Measurements from ENCODE around the gene GPR84. TPM values are rescaled to one million over a fixed set of nuclear protein-coding genes. Genes with fewer than 3 reads are reported as not detected.

The GPR84 gene
- polyA plus RNA-seq, 1 donor (not counting 4 experiments of a cell fraction or from before 2014, with no cell fraction given), result 0.12 TPM

- H3K4me1 ChIP-seq (ENCODE audit: control insufficient read depth, extremely low read depth, insufficient read depth, low read length), result peaks cover 51% of the 10 kb centered on the region
- dilution Hi-C loops (cut with MboI; ENCODE audit: extremely low pct_ligation_motif_present, low sequenced_read_pairs), result no loop called here
- H3K4me2 ChIP-seq (ENCODE audit: control insufficient read depth, extremely low read depth, insufficient read depth, low read depth, low read length), result no peak overlapping the region
- TF ChIP-seq, protein P1, sequence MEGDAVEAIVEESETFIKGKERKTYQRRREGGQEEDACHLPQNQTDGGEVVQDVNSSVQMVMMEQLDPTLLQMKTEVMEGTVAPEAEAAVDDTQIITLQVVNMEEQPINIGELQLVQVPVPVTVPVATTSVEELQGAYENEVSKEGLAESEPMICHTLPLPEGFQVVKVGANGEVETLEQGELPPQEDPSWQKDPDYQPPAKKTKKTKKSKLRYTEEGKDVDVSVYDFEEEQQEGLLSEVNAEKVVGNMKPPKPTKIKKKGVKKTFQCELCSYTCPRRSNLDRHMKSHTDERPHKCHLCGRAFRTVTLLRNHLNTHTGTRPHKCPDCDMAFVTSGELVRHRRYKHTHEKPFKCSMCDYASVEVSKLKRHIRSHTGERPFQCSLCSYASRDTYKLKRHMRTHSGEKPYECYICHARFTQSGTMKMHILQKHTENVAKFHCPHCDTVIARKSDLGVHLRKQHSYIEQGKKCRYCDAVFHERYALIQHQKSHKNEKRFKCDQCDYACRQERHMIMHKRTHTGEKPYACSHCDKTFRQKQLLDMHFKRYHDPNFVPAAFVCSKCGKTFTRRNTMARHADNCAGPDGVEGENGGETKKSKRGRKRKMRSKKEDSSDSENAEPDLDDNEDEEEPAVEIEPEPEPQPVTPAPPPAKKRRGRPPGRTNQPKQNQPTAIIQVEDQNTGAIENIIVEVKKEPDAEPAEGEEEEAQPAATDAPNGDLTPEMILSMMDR (optimal IDR thresholded peaks at IDR 0.05 in 1 of 3, IDR thresholded peaks at IDR 0.05 in 1 of 3, conservative IDR thresholded peaks at IDR 0.05 in 1 of 3; ENCODE audit: extremely low read depth in 1 of 3, insufficient read depth in 2 of 3, low read length in 3 of 3), result no peak
- no peak for TF ChIP-seq EZH2 (IDR thresholded peaks at IDR 0.05; ENCODE audit: low read length)
- H2AFZ ChIP-seq (ENCODE audit: control insufficient read depth, low read length), result no peak overlapping the region
- no peak for DNase-seq (ENCODE audit: low read depth, low spot score)
- no peaks in the 10 kb centered on the region for H3K9me1 ChIP-seq (ENCODE audit: control insufficient read depth, extremely low read depth, insufficient read depth, low read length)
- no peak overlapping the region for H3K4me3 ChIP-seq (ENCODE audit: control insufficient read depth in 2 of 3, extremely low read depth in 1 of 3, insufficient read depth in 2 of 3, low read depth in 1 of 3, low read length in 3 of 3)
- no peaks in the 10 kb centered on the region for H3K27me3 ChIP-seq (ENCODE audit: control insufficient read depth, extremely low read depth, insufficient read depth, low read length)
- FAIRE-seq, result no peak
- no peaks in the 10 kb centered on the region for H4K20me1 ChIP-seq (ENCODE audit: control insufficient read depth, extremely low read depth, insufficient read depth, low read length)
- H3K79me2 ChIP-seq (ENCODE audit: control insufficient read depth, insufficient read depth, low read length), result peaks cover 26% of the 10 kb centered on the region
- peaks cover 21 to 43% of the 10 kb centered on the region in 2 experiments for H3K36me3 ChIP-seq (ENCODE audit: control insufficient read depth in 2 of 2, extremely low read depth in 1 of 2, insufficient read depth in 2 of 2, low read length in 2 of 2)
- H3K9me3 ChIP-seq (ENCODE audit: control insufficient read depth, low read depth, low read length), result no peaks in the 10 kb centered on the region
- peak overlapping the region; percentile 10 for H3K27ac ChIP-seq (ENCODE audit: control insufficient read depth, insufficient read depth, low read length)
- no peak overlapping the region for H3K9ac ChIP-seq (ENCODE audit: control insufficient read depth, extremely low read depth, insufficient read depth, low read length)
Measured at GRCh38 chr12:54393207-54393609, 28.9 kb upstream of the GPR84 start.

GRCh38 chr12:54392485-54393206 is 28.4 kb upstream of the GPR84 start:
- H3K9me3 ChIP-seq (ENCODE audit: control insufficient read depth, low read depth, low read length), result no peaks in the 10 kb centered on the region
- no peak overlapping the region for H3K4me3 ChIP-seq (ENCODE audit: control insufficient read depth in 2 of 3, extremely low read depth in 1 of 3, insufficient read depth in 2 of 3, low read depth in 1 of 3, low read length in 3 of 3)
- H3K36me3 ChIP-seq (ENCODE audit: control insufficient read depth in 2 of 2, extremely low read depth in 1 of 2, insufficient read depth in 2 of 2, low read length in 2 of 2), result peaks cover 19 to 39% of the 10 kb centered on the region in 2 experiments
- no peaks in the 10 kb centered on the region for H4K20me1 ChIP-seq (ENCODE audit: control insufficient read depth, extremely low read depth, insufficient read depth, low read length)
- TF ChIP-seq EZH2 (IDR thresholded peaks at IDR 0.05; ENCODE audit: low read length), result no peak
- TF ChIP-seq, protein P1 (optimal IDR thresholded peaks at IDR 0.05 in 1 of 3, IDR thresholded peaks at IDR 0.05 in 1 of 3, conservative IDR thresholded peaks at IDR 0.05 in 1 of 3; ENCODE audit: extremely low read depth in 1 of 3, insufficient read depth in 2 of 3, low read length in 3 of 3), result no peak
- H3K4me1 ChIP-seq (ENCODE audit: control insufficient read depth, extremely low read depth, insufficient read depth, low read length), result peaks cover 56% of the 10 kb centered on the region
- no peaks in the 10 kb centered on the region for H3K27me3 ChIP-seq (ENCODE audit: control insufficient read depth, extremely low read depth, insufficient read depth, low read length)
- peak overlapping the region; percentile 2 for H3K27ac ChIP-seq (ENCODE audit: control insufficient read depth, insufficient read depth, low read length)
- peaks cover 31% of the 10 kb centered on the region for H3K79me2 ChIP-seq (ENCODE audit: control insufficient read depth, insufficient read depth, low read length)
- peak overlapping the region; percentile 22 for H3K4me2 ChIP-seq (ENCODE audit: control insufficient read depth, extremely low read depth, insufficient read depth, low read depth, low read length)
- dilution Hi-C loops (cut with MboI; ENCODE audit: extremely low pct_ligation_motif_present, low sequenced_read_pairs), result no loop called here
- no peak overlapping the region for H2AFZ ChIP-seq (ENCODE audit: control insufficient read depth, low read length)
- H3K9me1 ChIP-seq (ENCODE audit: control insufficient read depth, extremely low read depth, insufficient read depth, low read length), result peaks cover 1% of the 10 kb centered on the region
- FAIRE-seq, result no peak
- no peak overlapping the region for H3K9ac ChIP-seq (ENCODE audit: control insufficient read depth, extremely low read depth, insufficient read depth, low read length)
- DNase-seq (ENCODE audit: low read depth, low spot score), result no peak

All from keratinocyte (primary cell).